GM20431 (cell line): ENCODE results near the gene ARL4D.
"Not testable (repeated sequence)": the region's sequence is repeated elsewhere in the genome, so short reads cannot be mapped to it uniquely, and the experiment has no call there.

Experiments
- in situ Hi-C: fragments of 300-500 bp; cut with MseI, MboI; formaldehyde crosslinking; loops from one replicate; pipeline ENCODE4 v1.15.0; 2020; ENCODE audit warnings: low sequenced_read_pairs; ENCODE audit not compliant: unreplicated experiment

The ARL4D gene

GRCh38 chr17:43368740-43369506 lies 29.9 kb upstream of the ARL4D start:
- in situ Hi-C loops = no loop called here

- in situ Hi-C loops = no loop called here
Measured at GRCh38 chr17:43369986-43370385, 28.8 kb upstream of the ARL4D start.

- in situ Hi-C loops = no loop called here
Measured at GRCh38 chr17:43371227-43371821, 27.5 kb upstream of the ARL4D start.

- in situ Hi-C loops = no loop called here
Measured at GRCh38 chr17:43372273-43372911, 26.4 kb upstream of the ARL4D start.

- in situ Hi-C loops = no loop called here
Measured at GRCh38 chr17:43373356-43373755, 25.4 kb upstream of the ARL4D start.

- in situ Hi-C loops = not testable (repeated sequence)
Measured at GRCh38 chr17:43375915-43376314, 22.9 kb upstream of the ARL4D start.

GRCh38 chr17:43377056-43377810 lies 21.6 kb upstream of the ARL4D start:
- in situ Hi-C loops = no loop called here

GRCh38 chr17:43378766-43379165 lies 20.0 kb upstream of the ARL4D start:
- in situ Hi-C loops = no loop called here

GRCh38 chr17:43380307-43380706 lies 18.5 kb upstream of the ARL4D start:
- in situ Hi-C loops = no loop called here

- in situ Hi-C loops = no loop called here
Measured at GRCh38 chr17:43381204-43381603, 17.6 kb upstream of the ARL4D start.

GRCh38 chr17:43381621-43382020 lies 17.2 kb upstream of the ARL4D start:
- in situ Hi-C loops = no loop called here

- in situ Hi-C loops = no loop called here
Measured at GRCh38 chr17:43382776-43383175, 16.0 kb upstream of the ARL4D start.

GRCh38 chr17:43383372-43383771 lies 15.4 kb upstream of the ARL4D start:
- in situ Hi-C loops = no loop called here

- in situ Hi-C loops = no loop called here
Measured at GRCh38 chr17:43383826-43384475, 14.8 kb upstream of the ARL4D start.

- in situ Hi-C loops = no loop called here
Measured at GRCh38 chr17:43384476-43384862, 14.3 kb upstream of the ARL4D start.

GRCh38 chr17:43385046-43385831 lies 13.6 kb upstream of the ARL4D start:
- in situ Hi-C loops = no loop called here

- in situ Hi-C loops = no loop called here
Measured at GRCh38 chr17:43388359-43389045, 10.3 kb upstream of the ARL4D start.

- in situ Hi-C loops = no loop called here
Measured at GRCh38 chr17:43389046-43389947, 9.5 kb upstream of the ARL4D start.
